ENCODE results near the gene CAPN8.

- TF ChIP-seq, protein P1, sequence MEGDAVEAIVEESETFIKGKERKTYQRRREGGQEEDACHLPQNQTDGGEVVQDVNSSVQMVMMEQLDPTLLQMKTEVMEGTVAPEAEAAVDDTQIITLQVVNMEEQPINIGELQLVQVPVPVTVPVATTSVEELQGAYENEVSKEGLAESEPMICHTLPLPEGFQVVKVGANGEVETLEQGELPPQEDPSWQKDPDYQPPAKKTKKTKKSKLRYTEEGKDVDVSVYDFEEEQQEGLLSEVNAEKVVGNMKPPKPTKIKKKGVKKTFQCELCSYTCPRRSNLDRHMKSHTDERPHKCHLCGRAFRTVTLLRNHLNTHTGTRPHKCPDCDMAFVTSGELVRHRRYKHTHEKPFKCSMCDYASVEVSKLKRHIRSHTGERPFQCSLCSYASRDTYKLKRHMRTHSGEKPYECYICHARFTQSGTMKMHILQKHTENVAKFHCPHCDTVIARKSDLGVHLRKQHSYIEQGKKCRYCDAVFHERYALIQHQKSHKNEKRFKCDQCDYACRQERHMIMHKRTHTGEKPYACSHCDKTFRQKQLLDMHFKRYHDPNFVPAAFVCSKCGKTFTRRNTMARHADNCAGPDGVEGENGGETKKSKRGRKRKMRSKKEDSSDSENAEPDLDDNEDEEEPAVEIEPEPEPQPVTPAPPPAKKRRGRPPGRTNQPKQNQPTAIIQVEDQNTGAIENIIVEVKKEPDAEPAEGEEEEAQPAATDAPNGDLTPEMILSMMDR (IDR thresholded peaks at IDR 0.05; ENCODE audit: low read depth, low read length, poor library complexity, severe bottlenecking) = no peak
- no peak for TF ChIP-seq EZH2phosphoT487 (IDR thresholded peaks at IDR 0.05; ENCODE audit: borderline replicate concordance, low read length)
These were observed 121.9 kb downstream of the CAPN8 start for GRCh38 chr1:223543560-223543959.
